NCI-H526 treated with DMSO at 0.1 percent for 48 hours (cell line): ENCODE results near the gene IL36G.

Source experiments
- DNase-seq: peaks from one replicate; lab custom pipeline; 2025; lab: John Stamatoyannopoulos, UW

Gene IL36G

GRCh38 chr2:113018509-113018908, 40.7 kb downstream of the IL36G start:
- DNase-seq, result no peak

DNA sequence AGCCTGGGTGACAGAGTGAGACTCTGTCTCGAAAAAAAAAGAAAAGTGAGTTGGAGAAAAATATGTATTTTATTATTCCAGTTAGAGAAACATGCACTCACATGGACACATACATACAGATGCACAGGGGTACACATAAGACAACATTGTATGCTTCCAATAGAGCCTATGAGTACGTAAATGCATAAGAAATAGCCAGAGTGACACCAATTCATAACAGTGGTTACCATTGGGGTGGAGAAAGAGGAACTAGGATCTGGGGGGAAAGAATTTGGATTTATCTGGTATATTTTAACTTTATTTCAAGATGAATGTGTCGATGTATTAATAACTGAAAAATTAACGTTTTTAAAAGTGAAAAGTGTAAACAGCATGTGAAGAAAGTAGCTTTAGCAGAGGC, 43.5 kb downstream of the IL36G start:
- no peak for DNase-seq

GRCh38 chr2:113024764-113025163, 47.0 kb downstream of the IL36G start:
- no peak for DNase-seq

DNA sequence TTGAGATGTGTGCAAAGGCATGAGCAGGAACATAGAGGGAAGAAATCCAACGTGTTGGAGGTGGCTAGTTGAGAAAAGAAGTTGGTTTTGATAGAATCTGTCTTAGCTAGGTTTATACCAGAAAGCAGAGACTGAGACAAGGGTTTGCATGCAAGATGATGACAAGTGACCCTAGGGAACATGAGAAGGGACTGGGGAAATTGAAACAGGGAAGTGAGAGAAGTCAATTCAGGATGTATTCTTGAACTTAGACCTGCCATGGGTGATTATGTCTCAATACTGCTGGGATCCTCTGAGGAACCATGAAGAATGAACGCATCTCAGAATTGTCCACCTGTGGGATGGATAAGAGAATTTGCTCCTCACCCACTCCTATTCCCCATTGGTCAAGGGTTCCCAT, 47.9 kb downstream of the IL36G start:
- no peak for DNase-seq

- no peak for DNase-seq
These were observed 49.9 kb downstream of the IL36G start for GRCh38 chr2:113027691-113028090.

- DNase-seq, result no peak
These were observed 50.3 kb downstream of the IL36G start for GRCh38 chr2:113028112-113028511.

DNA sequence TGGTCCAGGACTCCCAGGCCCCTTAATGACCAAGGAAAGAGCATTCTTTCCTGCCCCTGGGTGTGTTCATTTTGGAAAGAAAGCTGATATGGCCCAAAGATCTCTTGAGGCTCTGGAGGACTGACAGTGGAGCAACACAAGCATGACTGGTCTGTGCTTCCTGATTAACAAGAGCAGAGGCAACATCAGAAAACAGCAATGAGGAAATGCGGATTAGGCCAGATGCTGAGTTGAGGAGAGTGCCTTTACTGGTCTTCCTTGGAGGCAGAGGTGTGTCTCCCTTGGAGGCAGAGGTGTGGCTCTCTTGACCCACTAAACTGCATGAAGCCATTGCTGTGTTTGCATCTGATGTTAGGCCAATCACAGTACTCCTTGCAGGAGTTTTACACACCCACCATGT, 54.9 kb downstream of the IL36G start:
- DNase-seq, result no peak

GRCh38 chr2:113034016-113034415, 56.2 kb downstream of the IL36G start:
- DNase-seq, result no peak
